Lower lobe of right lung (tissue), 2 donors: ENCODE results near the gene C1QTNF1. TPM values are rescaled to one million over a fixed set of nuclear protein-coding genes. Genes with fewer than 3 reads are reported as not detected.

ENCODE experiments used
- ATAC-seq, 2 donors: fragments of 200-7000 bp; cut with Tn5 transposase; one replicate each; pipeline ENCODE4 v1.9.1; 2020 to 2022; ENCODE audit warnings: mild to moderate bottlenecking in 2 of 2, moderate library complexity in 2 of 2
- DNase-seq: peaks from one replicate; pipeline ENCODE4 v3.0.0-alpha.2; 2020
- H3K27ac ChIP-seq: fragments of 200-600 bp; one replicate; pipeline ENCODE4 v1.8.0; 2022
- H3K27me3 ChIP-seq: fragments of 200-600 bp; one replicate; pipeline ENCODE4 v1.8.0; 2022; ENCODE audit warnings: low read depth
- H3K36me3 ChIP-seq: fragments of 200-600 bp; one replicate; pipeline ENCODE4 v1.8.0; 2022; ENCODE audit warnings: mild to moderate bottlenecking
- H3K4me1 ChIP-seq: fragments of 200-600 bp; one replicate; pipeline ENCODE4 v1.8.0; 2022
- H3K4me3 ChIP-seq: fragments of 200-600 bp; one replicate; pipeline ENCODE4 v1.8.0; 2022; ENCODE audit warnings: mild to moderate bottlenecking
- H3K9me3 ChIP-seq: fragments of 200-600 bp; one replicate; pipeline ENCODE4 v1.8.0; 2022
- CTCF ChIP-seq: fragments of 200-600 bp; IDR thresholded peaks from one replicate; pipeline ENCODE4 v1.8.0; 2022; ENCODE audit warnings: antibody characterized with exemption, mild to moderate bottlenecking
- intact Hi-C: fragments of 100-400 bp; cut with DNase I; formaldehyde crosslinking; loops from one replicate; pipeline ENCODE4 v1.11.0; 2022
- total RNA-seq: library from RNA; stranded (reverse); fragmentation: NEBNext Ultra II Directional; extraction: Animal tissue kit (Norgen Biotek cat#: 25700); gene quantifications from one replicate; pipeline ENCODE4 v1.2.1, GENCODE V29; 2021
- donor health status: DM: no; HTN: yes; CAD: no; lungs with severe emphysema.

C1QTNF1 gene
- total RNA-seq, 1 donor from 2014 or later: 24.9 TPM

GRCh38 chr17:79045842-79046196, 21.9 kb downstream of the C1QTNF1 start:
- Histone ChIP-seq H3K27ac (no peak overlapping the region), H3K4me3 (no peak overlapping the region), H3K36me3 (peaks cover 16% of the 10 kb centered on the region), H3K27me3 (no peaks in the 10 kb centered on the region), H3K9me3 (no peaks in the 10 kb centered on the region), H3K4me1 (peaks cover 9% of the 10 kb centered on the region)
- ATAC-seq (peak; percentile 79 to 83), DNase-seq (peak; percentile 81)
- peak; percentile 97 for TF ChIP-seq CTCF
- intact Hi-C loops: no loop called here

GRCh38 chr17:79046197-79046915, 22.4 kb downstream of the C1QTNF1 start:
- DNase-seq (no peak), ATAC-seq (no peak)
- intact Hi-C loops: no loop called here

GRCh38 chr17:79046916-79047280, 22.9 kb downstream of the C1QTNF1 start:
- DNase-seq (no peak), ATAC-seq (no peak)
- H3K4me3 ChIP-seq: no peak overlapping the region
- intact Hi-C loops: no loop called here
- no peak for TF ChIP-seq CTCF
- H3K9me3 ChIP-seq: no peaks in the 10 kb centered on the region
- H3K27me3 ChIP-seq: no peaks in the 10 kb centered on the region
- H3K36me3 ChIP-seq: peaks cover 16% of the 10 kb centered on the region
- no peak overlapping the region for H3K27ac ChIP-seq
- H3K4me1 ChIP-seq: peaks cover 9% of the 10 kb centered on the region

More at GRCh38 chr17:79046197-79046915, 22.4 kb downstream of the C1QTNF1 start:
- no peak overlapping the region for H3K4me3 ChIP-seq
- H3K27me3 ChIP-seq: no peaks in the 10 kb centered on the region
- no peak overlapping the region for H3K27ac ChIP-seq
- peaks cover 16% of the 10 kb centered on the region for H3K36me3 ChIP-seq
- peaks cover 9% of the 10 kb centered on the region for H3K4me1 ChIP-seq
- no peaks in the 10 kb centered on the region for H3K9me3 ChIP-seq
- peak; percentile 2 for TF ChIP-seq CTCF

- no peak for TF ChIP-seq CTCF
- DNase-seq (no peak), ATAC-seq (no peak)
- peaks cover 9% of the 10 kb centered on the region for H3K4me1 ChIP-seq
- H3K27me3 ChIP-seq: no peaks in the 10 kb centered on the region
- intact Hi-C loops: no loop called here
- no peak overlapping the region for H3K27ac ChIP-seq
- peaks cover 16% of the 10 kb centered on the region for H3K36me3 ChIP-seq
- no peak overlapping the region for H3K4me3 ChIP-seq
- H3K9me3 ChIP-seq: no peaks in the 10 kb centered on the region
Observed at GRCh38 chr17:79047291-79047920, 23.4 kb downstream of the C1QTNF1 start.

GRCh38 chr17:79047923-79048825, 24.2 kb downstream of the C1QTNF1 start:
- no peaks in the 10 kb centered on the region for H3K9me3 ChIP-seq
- H3K4me1 ChIP-seq: peaks cover 9% of the 10 kb centered on the region
- intact Hi-C loops: no loop called here
- no peak for TF ChIP-seq CTCF
- DNase-seq (no peak), ATAC-seq (no peak)
- no peak overlapping the region for H3K4me3 ChIP-seq
- H3K27ac ChIP-seq: no peak overlapping the region
- no peaks in the 10 kb centered on the region for H3K27me3 ChIP-seq
- peaks cover 16% of the 10 kb centered on the region for H3K36me3 ChIP-seq
